Neural progenitor cell (in vitro differentiated cells): ENCODE data around the gene ENDOG.
"Not testable (repeated sequence)": the region's sequence is repeated elsewhere in the genome, so short reads cannot be mapped to it uniquely, and the experiment has no call there.

Experiments used
- EZH2 ChIP-seq: fragments of 200-600 bp; sonication (generic); IDR thresholded peaks from 2 replicates; pipeline ENCODE4 v1.6.1; 2017; ENCODE audit warnings: antibody characterized with exemption, mild to moderate bottlenecking, moderate library complexity
- TF ChIP-seq, protein P1 (sequence below): fragments of 200-600 bp; sonication (generic); IDR thresholded peaks from 2 replicates; pipeline ENCODE4 v1.5.1; 2017; ENCODE audit warnings: antibody characterized with exemption, mild to moderate bottlenecking

- TF ChIP-seq, protein P1, sequence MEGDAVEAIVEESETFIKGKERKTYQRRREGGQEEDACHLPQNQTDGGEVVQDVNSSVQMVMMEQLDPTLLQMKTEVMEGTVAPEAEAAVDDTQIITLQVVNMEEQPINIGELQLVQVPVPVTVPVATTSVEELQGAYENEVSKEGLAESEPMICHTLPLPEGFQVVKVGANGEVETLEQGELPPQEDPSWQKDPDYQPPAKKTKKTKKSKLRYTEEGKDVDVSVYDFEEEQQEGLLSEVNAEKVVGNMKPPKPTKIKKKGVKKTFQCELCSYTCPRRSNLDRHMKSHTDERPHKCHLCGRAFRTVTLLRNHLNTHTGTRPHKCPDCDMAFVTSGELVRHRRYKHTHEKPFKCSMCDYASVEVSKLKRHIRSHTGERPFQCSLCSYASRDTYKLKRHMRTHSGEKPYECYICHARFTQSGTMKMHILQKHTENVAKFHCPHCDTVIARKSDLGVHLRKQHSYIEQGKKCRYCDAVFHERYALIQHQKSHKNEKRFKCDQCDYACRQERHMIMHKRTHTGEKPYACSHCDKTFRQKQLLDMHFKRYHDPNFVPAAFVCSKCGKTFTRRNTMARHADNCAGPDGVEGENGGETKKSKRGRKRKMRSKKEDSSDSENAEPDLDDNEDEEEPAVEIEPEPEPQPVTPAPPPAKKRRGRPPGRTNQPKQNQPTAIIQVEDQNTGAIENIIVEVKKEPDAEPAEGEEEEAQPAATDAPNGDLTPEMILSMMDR, result peak; percentile 52
- TF ChIP-seq EZH2, result not testable (repeated sequence)
These were observed 33.7 kb downstream of the ENDOG start for GRCh38 chr9:128851779-128852600.
